ENCODE results near the gene FLRT1.

Gene FLRT1

GRCh38 chr11:64013141-64013896 lies 22.4 kb upstream of the FLRT1 start:
- no peak for TF ChIP-seq CTCF (conservative IDR thresholded peaks at IDR 0.05; ENCODE audit: low read depth, low read length)
- DNase-seq (ENCODE audit: low read depth), result no peak
- no peak overlapping the region for H3K4me3 ChIP-seq (ENCODE audit: low read length)

- no peak for TF ChIP-seq CTCF (conservative IDR thresholded peaks at IDR 0.05; ENCODE audit: low read depth, low read length)
- DNase-seq (ENCODE audit: low read depth), result no peak
- no peak overlapping the region for H3K4me3 ChIP-seq (ENCODE audit: low read length)
Observed at GRCh38 chr11:64014356-64014755, 21.4 kb upstream of the FLRT1 start.

- DNase-seq (ENCODE audit: low read depth), result no peak
- no peak overlapping the region for H3K4me3 ChIP-seq (ENCODE audit: low read length)
- TF ChIP-seq CTCF (conservative IDR thresholded peaks at IDR 0.05; ENCODE audit: low read depth, low read length), result no peak
Observed at GRCh38 chr11:64015510-64015909, 20.2 kb upstream of the FLRT1 start.

- no peak for TF ChIP-seq CTCF (conservative IDR thresholded peaks at IDR 0.05; ENCODE audit: low read depth, low read length)
- no peak overlapping the region for H3K4me3 ChIP-seq (ENCODE audit: low read length)
- no peak for DNase-seq (ENCODE audit: low read depth)
Observed at GRCh38 chr11:64015935-64016845, 19.5 kb upstream of the FLRT1 start.

- H3K4me3 ChIP-seq (ENCODE audit: low read length), result no peak overlapping the region
- DNase-seq (ENCODE audit: low read depth), result no peak
- no peak for TF ChIP-seq CTCF (conservative IDR thresholded peaks at IDR 0.05; ENCODE audit: low read depth, low read length)
Observed at GRCh38 chr11:64017945-64018224, 17.8 kb upstream of the FLRT1 start.

GRCh38 chr11:64018310-64018709 lies 17.4 kb upstream of the FLRT1 start:
- DNase-seq (ENCODE audit: low read depth), result no peak
- no peak overlapping the region for H3K4me3 ChIP-seq (ENCODE audit: low read length)
- TF ChIP-seq CTCF (conservative IDR thresholded peaks at IDR 0.05; ENCODE audit: low read depth, low read length), result no peak

All from retinal pigment epithelial cell (primary cell).